ENCODE results near the gene SNAI3. TPM values are rescaled to one million over a fixed set of nuclear protein-coding genes. Genes with fewer than 3 reads are reported as not detected.
A peak's percentile ranks its signal among the peaks of the same experiment; 100 is the strongest.

The SNAI3 gene
- total RNA-seq, 2 donors from 2014 or later, result 0.27 TPM; not detected in 1

- peaks cover 4 to 12% of the 10 kb centered on the region in 2 donors for H3K4me1 ChIP-seq (ENCODE audit: control insufficient read depth in 1 of 2, low read depth in 2 of 2)
- TF ChIP-seq CTCF (IDR thresholded peaks at IDR 0.05), result no peak
- no peak overlapping the region for H3K4me3 ChIP-seq
- no peak for ATAC-seq (ENCODE audit: insufficient number of reproducible peaks, low FRiP score, low read depth)
- no peaks in the 10 kb centered on the region for H3K27me3 ChIP-seq (replicated peaks; ENCODE audit: insufficient read depth)
- H3K36me3 ChIP-seq, result no peaks in the 10 kb centered on the region
- no peak for DNase-seq (ENCODE audit: low spot score)
- no peak overlapping the region for H3K27ac ChIP-seq
- H3K9me3 ChIP-seq, result no peaks in the 10 kb centered on the region
Observed at GRCh38 chr16:88684569-88685155, 1.6 kb downstream of the SNAI3 start.

GRCh38 chr16:88681709-88682451 is 4.4 kb downstream of the SNAI3 start:
- Histone ChIP-seq H3K36me3 (no peaks in the 10 kb centered on the region), H3K9me3 (no peaks in the 10 kb centered on the region), H3K27ac (peak overlapping the region in 1 of 2 donors; percentile 25), H3K4me1 (ENCODE audit: control insufficient read depth in 1 of 2, low read depth in 2 of 2) (peaks cover 2 to 12% of the 10 kb centered on the region in 2 donors), H3K4me3 (no peak overlapping the region), H3K27me3 (replicated peaks; ENCODE audit: insufficient read depth) (no peaks in the 10 kb centered on the region)
- ATAC-seq (ENCODE audit: insufficient number of reproducible peaks, low FRiP score, low read depth), result no peak
- DNase-seq (ENCODE audit: low spot score), result no peak
- no peak for TF ChIP-seq CTCF (IDR thresholded peaks at IDR 0.05)

GRCh38 chr16:88681084-88681680 is 5.1 kb downstream of the SNAI3 start:
- Histone ChIP-seq H3K27ac (no peak overlapping the region), H3K4me3 (no peak overlapping the region), H3K36me3 (no peaks in the 10 kb centered on the region), H3K9me3 (no peaks in the 10 kb centered on the region), H3K27me3 (replicated peaks; ENCODE audit: insufficient read depth) (no peaks in the 10 kb centered on the region), H3K4me1 (ENCODE audit: control insufficient read depth in 1 of 2, low read depth in 2 of 2) (peaks cover 0 to 5% of the 10 kb centered on the region in 2 donors)
- DNase-seq (ENCODE audit: low spot score) (no peak), ATAC-seq (ENCODE audit: insufficient number of reproducible peaks, low FRiP score, low read depth) (no peak)
- TF ChIP-seq CTCF (IDR thresholded peaks at IDR 0.05), result no peak

GRCh38 chr16:88680554-88681083 is 5.7 kb downstream of the SNAI3 start:
- DNase-seq (ENCODE audit: low spot score) (no peak), ATAC-seq (ENCODE audit: insufficient number of reproducible peaks, low FRiP score, low read depth) (no peak)
- Histone ChIP-seq H3K27me3 (replicated peaks; ENCODE audit: insufficient read depth) (no peaks in the 10 kb centered on the region), H3K9me3 (no peaks in the 10 kb centered on the region), H3K27ac (no peak overlapping the region), H3K4me1 (ENCODE audit: control insufficient read depth in 1 of 2, low read depth in 2 of 2) (no peaks in the 10 kb centered on the region), H3K4me3 (no peak overlapping the region), H3K36me3 (no peaks in the 10 kb centered on the region)
- no peak for TF ChIP-seq CTCF (IDR thresholded peaks at IDR 0.05)
